AG08395 (cell line): ENCODE results near the gene CDK6.

ENCODE experiments used
- DNase-seq: peaks from one replicate; pipeline ENCODE4 v3.0.0; 2012; ENCODE audit warnings: mixed read lengths, low spot score

CDK6 gene

GRCh38 chr7:92826258-92826938 lies 10.0 kb downstream of the CDK6 start:
- no peak for DNase-seq

GRCh38 chr7:92824901-92825480 lies 11.4 kb downstream of the CDK6 start:
- no peak for DNase-seq

GRCh38 chr7:92824450-92824849 lies 11.9 kb downstream of the CDK6 start:
- DNase-seq, result no peak

GRCh38 chr7:92823042-92823441 lies 13.3 kb downstream of the CDK6 start:
- DNase-seq, result no peak

GRCh38 chr7:92820191-92820590 lies 16.2 kb downstream of the CDK6 start:
- DNase-seq, result no peak

- no peak for DNase-seq
Observed at GRCh38 chr7:92817398-92817797, 19.0 kb downstream of the CDK6 start.

GRCh38 chr7:92815412-92815811 lies 21.0 kb downstream of the CDK6 start:
- no peak for DNase-seq

GRCh38 chr7:92813390-92814024 lies 22.9 kb downstream of the CDK6 start:
- peak; percentile 20 for DNase-seq

- DNase-seq, result no peak
Observed at GRCh38 chr7:92811158-92811557, 25.2 kb downstream of the CDK6 start.

- DNase-seq, result peak; percentile 78
Observed at GRCh38 chr7:92809760-92810573, 26.4 kb downstream of the CDK6 start.

GRCh38 chr7:92809397-92809759 lies 27.0 kb downstream of the CDK6 start:
- DNase-seq, result no peak

- no peak for DNase-seq
Observed at GRCh38 chr7:92808635-92809034, 27.7 kb downstream of the CDK6 start.

GRCh38 chr7:92808006-92808405 lies 28.4 kb downstream of the CDK6 start:
- no peak for DNase-seq

- no peak for DNase-seq
Observed at GRCh38 chr7:92806496-92806895, 29.9 kb downstream of the CDK6 start.

GRCh38 chr7:92802406-92802805 lies 34.0 kb downstream of the CDK6 start:
- no peak for DNase-seq

- no peak for DNase-seq
Observed at GRCh38 chr7:92799446-92800211, 36.7 kb downstream of the CDK6 start.

GRCh38 chr7:92798517-92799249 lies 37.7 kb downstream of the CDK6 start:
- DNase-seq, result no peak

- DNase-seq, result peak; percentile 9
Observed at GRCh38 chr7:92797693-92798092, 38.7 kb downstream of the CDK6 start.

GRCh38 chr7:92797284-92797683 lies 39.1 kb downstream of the CDK6 start:
- no peak for DNase-seq

- no peak for DNase-seq
Observed at GRCh38 chr7:92794831-92795230, 41.5 kb downstream of the CDK6 start.

- DNase-seq, result no peak
Observed at GRCh38 chr7:92794391-92794790, 42.0 kb downstream of the CDK6 start.
